CD14-positive monocyte (primary cell): Measurements from ENCODE around the gene RPL6. TPM values are rescaled to one million over a fixed set of nuclear protein-coding genes. Genes with fewer than 3 reads are reported as not detected.

Experiments
- DNase-seq, 3 donors: peaks; one replicate each; pipeline ENCODE4 v3.0.0-alpha.2; 2011 to 2022
- H2AFZ ChIP-seq: 2 replicates; pipeline ENCODE4 v1.6.0; 2012; ENCODE audit warnings: mild to moderate bottlenecking, low read depth, low read length, inconsistent platforms; ENCODE audit not compliant: insufficient read depth, poor library complexity, severe bottlenecking
- H3K27ac ChIP-seq, 2 donors: 1 replicate in 1 of 2; 2 replicates in 1 of 2; pipeline ENCODE4 v1.5.1; 2012 to 2013; ENCODE audit warnings: low read length in 2 of 2, control low read depth in 1 of 2, inconsistent platforms in 1 of 2, low read depth in 1 of 2, mild to moderate bottlenecking in 1 of 2
- H3K27me3 ChIP-seq, 2 donors: one replicate each; pipeline versions ENCODE4 v1.6.0 to v1.6.1; 2011 to 2013; ENCODE audit warnings: low read length in 2 of 2; ENCODE audit not compliant: control insufficient read depth in 2 of 2, insufficient read depth in 2 of 2
- H3K36me3 ChIP-seq, 2 donors: replicated peaks in 1 of 2; 1 replicate in 1 of 2; 2 replicates in 1 of 2; pipeline versions ENCODE4 v1.5.1 to v1.6.1; 2012 to 2013; ENCODE audit warnings: low read length in 2 of 2, control low read depth in 1 of 2, inconsistent platforms in 1 of 2, mild to moderate bottlenecking in 1 of 2; ENCODE audit not compliant: insufficient read depth in 2 of 2, control insufficient read depth in 1 of 2
- H3K4me1 ChIP-seq, 2 donors: 1 replicate in 1 of 2; 2 replicates in 1 of 2; pipeline versions ENCODE4 v1.5.1 to v1.6.1; 2012 to 2013; ENCODE audit warnings: low read length in 2 of 2, control low read depth in 1 of 2, inconsistent platforms in 1 of 2, mild to moderate bottlenecking in 1 of 2, moderate library complexity in 1 of 2; ENCODE audit not compliant: insufficient read depth in 2 of 2, control insufficient read depth in 1 of 2
- H3K4me2 ChIP-seq: replicated peaks from 2 replicates; pipeline ENCODE3; 2012; ENCODE audit warnings: low read length, moderate library complexity, mild to moderate bottlenecking; ENCODE audit not compliant: poor library complexity, severe bottlenecking; ENCODE audit errors: extremely low read depth
- H3K4me3 ChIP-seq, 3 experiments: fragments of 200-600 bp in 1 of 3; sonication (generic) in 1 of 3; replicated peaks in 1 of 3; 1 replicate in 2 of 3; 2 replicates in 1 of 3; pipeline ENCODE4 v1.5.1; 2011 to 2013; ENCODE audit warnings: low read length in 3 of 3, mild to moderate bottlenecking in 3 of 3, control low read depth in 2 of 3, low read depth in 2 of 3, inconsistent platforms in 1 of 3, moderate library complexity in 1 of 3
- H3K79me2 ChIP-seq: 2 replicates; pipeline ENCODE4 v1.6.0; 2012; ENCODE audit warnings: mild to moderate bottlenecking, control low read depth, inconsistent platforms, low read length, moderate library complexity; ENCODE audit not compliant: insufficient read depth
- H3K9ac ChIP-seq: 2 replicates; pipeline ENCODE4 v1.6.0; 2017; ENCODE audit warnings: low read length, mild to moderate bottlenecking; ENCODE audit not compliant: insufficient read depth, poor library complexity, severe bottlenecking
- H3K9me3 ChIP-seq, 2 donors: replicated peaks in 1 of 2; 1 replicate in 1 of 2; 2 replicates in 1 of 2; pipeline versions ENCODE4 v1.5.1 to v1.6.1; 2012 to 2013; ENCODE audit warnings: low read length in 2 of 2, control low read depth in 1 of 2; ENCODE audit not compliant: control insufficient read depth in 1 of 2, insufficient read depth in 1 of 2
- H4K20me1 ChIP-seq: 2 replicates; pipeline ENCODE4 v1.6.0; 2012; ENCODE audit warnings: mild to moderate bottlenecking, low read length, control low read depth, moderate library complexity; ENCODE audit not compliant: insufficient read depth
- H3K27ac Mint-ChIP-seq, 7 donors: one replicate each; pipeline ENCODE4 v1.8.0; 2020; ENCODE audit warnings: mild to moderate bottlenecking in 7 of 7, mixed read lengths in 7 of 7, moderate library complexity in 6 of 7, inconsistent platforms in 2 of 7
- H3K27me3 Mint-ChIP-seq, 3 donors: one replicate each; pipeline ENCODE4 v1.8.0; 2021 to 2022; ENCODE audit warnings: low read depth in 3 of 3, mild to moderate bottlenecking in 3 of 3, mixed read lengths in 3 of 3, moderate library complexity in 3 of 3, inconsistent platforms in 1 of 3
- H3K36me3 Mint-ChIP-seq, 2 donors: one replicate each; pipeline ENCODE4 v1.8.0; 2020; ENCODE audit warnings: mixed read lengths in 2 of 2, inconsistent platforms in 1 of 2, mild to moderate bottlenecking in 1 of 2
- H3K4me1 Mint-ChIP-seq: one replicate; pipeline ENCODE4 v1.8.0; 2020; ENCODE audit warnings: mild to moderate bottlenecking, mixed read lengths
- H3K4me3 Mint-ChIP-seq, 2 donors: one replicate each; pipeline ENCODE4 v1.8.0; 2020; ENCODE audit warnings: mild to moderate bottlenecking in 2 of 2, mixed read lengths in 2 of 2, moderate library complexity in 1 of 2
- H3K9me3 Mint-ChIP-seq, 7 donors: one replicate each; pipeline ENCODE4 v1.8.0; 2020 to 2022; ENCODE audit warnings: mixed read lengths in 7 of 7, mild to moderate bottlenecking in 6 of 7, moderate library complexity in 6 of 7, inconsistent platforms in 2 of 7
- CTCF ChIP-seq: fragments of 200-600 bp; IDR thresholded peaks from one replicate; pipeline ENCODE4 v1.8.0; 2022; ENCODE audit warnings: antibody characterized with exemption, mild to moderate bottlenecking
- WGBS: methylation state at CpG from one replicate; pipeline ENCODE4 v1.1.5; 2013; ENCODE audit warnings: missing lambda C conversion rate; ENCODE audit not compliant: insufficient coverage; 5-methylcytosine and 5-hydroxymethylcytosine counted together
- intact Hi-C, 2 donors: fragments of 100-400 bp; cut with micrococcal nuclease; formaldehyde crosslinking; loops; one replicate each; pipeline versions ENCODE4 v1.15.0 to v1.15.1; 2023
- polyA plus RNA-seq, 3 donors: library from polyadenylated mRNA; depleted of rRNA in 1 of 3; unstranded in 2 of 3; stranded (reverse) in 1 of 3; fragments of 300-500 nt in 2 of 3; fragments of >200 nt in 1 of 3; fragmentation: Illumina TruSeq in 2 of 3; gene quantifications; 1 replicate in 2 of 3; 2 replicates in 1 of 3; pipeline ENCODE4 v1.2.3, GENCODE V29; 2012 to 2021

The RPL6 gene
- polyA plus RNA-seq, 3 donors = 201 to 1,124 (median 259) TPM

GRCh38 chr12:112420740-112421139 is 11.3 kb upstream of the RPL6 start:
- Histone ChIP-seq H4K20me1 (peaks cover 51% of the 10 kb centered on the region), H2AFZ (no peak overlapping the region), H3K27ac (no peak overlapping the region), H3K79me2 (peaks cover 74% of the 10 kb centered on the region), H3K9me3 (no peaks in the 10 kb centered on the region), H3K4me1 (peaks cover 19 to 24% of the 10 kb centered on the region in 2 donors), H3K36me3 (peaks cover 0 to 2% of the 10 kb centered on the region in 2 donors), H3K4me2 (no peak overlapping the region), H3K4me3 (no peak overlapping the region), H3K27me3 (no peaks in the 10 kb centered on the region), H3K9ac (no peak overlapping the region)
- no peak for DNase-seq
- Mint-ChIP-seq H3K27ac (peak overlapping the region in 4 of 7 donors; percentile 1 to 27 (median 14)), H3K4me3 (no peak overlapping the region), H3K27me3 (no peaks in the 10 kb centered on the region), H3K4me1 (peaks cover 27% of the 10 kb centered on the region), H3K36me3 (peaks cover 5 to 12% of the 10 kb centered on the region in 2 donors), H3K9me3 (no peaks in the 10 kb centered on the region)
- TF ChIP-seq CTCF = no peak
- no CpG with 5 or more reads among the region's 3 CpGs for WGBS
- intact Hi-C loops = no loop called here

DNA sequence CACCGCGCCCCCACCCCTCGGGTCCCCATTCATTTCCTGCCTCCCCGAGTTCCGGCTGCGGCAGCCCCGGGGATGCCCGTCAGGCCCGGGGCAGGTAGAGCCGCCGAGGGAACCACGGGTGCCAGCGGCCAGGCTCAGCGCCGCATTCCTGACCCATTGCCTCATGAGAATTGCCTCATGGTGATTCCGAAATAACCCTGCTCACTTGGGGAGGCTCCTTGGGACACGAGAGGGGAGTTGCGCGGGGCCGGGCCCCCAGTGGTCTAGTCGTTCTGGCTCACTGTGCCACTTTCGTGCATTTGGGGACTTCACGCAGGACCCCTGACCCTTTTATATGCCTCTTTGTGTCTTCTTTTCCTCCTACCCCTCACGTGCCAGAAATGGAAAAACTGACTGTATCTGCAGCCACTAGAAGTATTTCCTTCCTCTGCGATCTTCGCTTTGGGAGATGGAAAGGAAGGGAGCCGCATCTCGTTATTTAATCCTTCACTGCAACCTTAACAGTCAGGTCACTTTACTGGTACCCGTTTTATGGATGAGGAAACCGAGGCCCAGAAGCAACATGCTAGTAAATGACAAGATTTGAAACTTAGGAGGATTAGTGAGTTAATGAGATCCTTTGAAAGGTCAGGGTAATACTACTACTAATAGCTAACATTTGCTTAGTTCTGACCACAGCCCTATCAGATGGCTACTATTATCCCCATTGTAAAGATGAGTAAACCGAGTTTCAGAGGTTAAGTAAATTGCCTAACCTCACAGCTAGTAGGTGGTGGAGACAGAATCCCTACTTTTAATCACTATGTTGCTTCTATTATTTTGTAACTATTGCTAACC is 10.1 kb upstream of the RPL6 start:
- Histone ChIP-seq H3K4me1 (peaks cover 19 to 24% of the 10 kb centered on the region in 2 donors), H3K9ac (peak overlapping the region; percentile 96), H3K4me3 (peak overlapping the region; percentile 53 to 99 (median 97)), H3K27ac (peak overlapping the region; percentile 85 to 96), H3K36me3 (no peaks in the 10 kb centered on the region), H3K27me3 (no peaks in the 10 kb centered on the region), H3K79me2 (peaks cover 62% of the 10 kb centered on the region), H3K9me3 (no peaks in the 10 kb centered on the region), H2AFZ (peak overlapping the region; percentile 100), H4K20me1 (peaks cover 40% of the 10 kb centered on the region), H3K4me2 (peak overlapping the region; percentile 96)
- peaks cover 5 to 7% of the 10 kb centered on the region in 2 donors for H3K36me3 Mint-ChIP-seq
- peaks cover 25% of the 10 kb centered on the region for H3K4me1 Mint-ChIP-seq
- no peaks in the 10 kb centered on the region for H3K27me3 Mint-ChIP-seq
- peak overlapping the region; percentile 89 to 92 for H3K4me3 Mint-ChIP-seq
- TF ChIP-seq CTCF = peak; percentile 25
- intact Hi-C loops = loop anchor here (1.0 to 5.0 kb wide), 3 partner anchors 10 to 37 kb away; partner anchors contain the start of genes HECTD4 (in 1 of the 2) and RPL6 (in 1 of the 2)
- WGBS = under 1% methylated on average over 22 of the region's 31 CpGs
- DNase-seq = peak; percentile 43 to 70 (median 62)
- peak overlapping the region; percentile 78 to 91 (median 86) for H3K27ac Mint-ChIP-seq
- H3K9me3 Mint-ChIP-seq = no peaks in the 10 kb centered on the region
